GM10266 (cell line): ENCODE results near the gene FOXR2.

Source experiments
- DNase-seq: peaks from one replicate; pipeline ENCODE4 v3.0.0; 2012; ENCODE audit errors: extremely low spot score
- TF ChIP-seq, protein P1 (sequence below): IDR thresholded peaks from 2 replicates; pipeline ENCODE4 v1.5.1; 2012; ENCODE audit warnings: mild to moderate bottlenecking, low read depth; ENCODE audit not compliant: control insufficient read depth, insufficient read depth; ENCODE audit errors: missing control alignments

The FOXR2 gene, protein sequence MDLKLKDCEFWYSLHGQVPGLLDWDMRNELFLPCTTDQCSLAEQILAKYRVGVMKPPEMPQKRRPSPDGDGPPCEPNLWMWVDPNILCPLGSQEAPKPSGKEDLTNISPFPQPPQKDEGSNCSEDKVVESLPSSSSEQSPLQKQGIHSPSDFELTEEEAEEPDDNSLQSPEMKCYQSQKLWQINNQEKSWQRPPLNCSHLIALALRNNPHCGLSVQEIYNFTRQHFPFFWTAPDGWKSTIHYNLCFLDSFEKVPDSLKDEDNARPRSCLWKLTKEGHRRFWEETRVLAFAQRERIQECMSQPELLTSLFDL

GRCh38 chrX:55623100-55623499 lies at the start of gene FOXR2:
TSS of gene FOXR2 (plus strand) at chrX:55623400. CDS start at chrX:55623712, 312 bp downstream.
- TF ChIP-seq, protein P1, sequence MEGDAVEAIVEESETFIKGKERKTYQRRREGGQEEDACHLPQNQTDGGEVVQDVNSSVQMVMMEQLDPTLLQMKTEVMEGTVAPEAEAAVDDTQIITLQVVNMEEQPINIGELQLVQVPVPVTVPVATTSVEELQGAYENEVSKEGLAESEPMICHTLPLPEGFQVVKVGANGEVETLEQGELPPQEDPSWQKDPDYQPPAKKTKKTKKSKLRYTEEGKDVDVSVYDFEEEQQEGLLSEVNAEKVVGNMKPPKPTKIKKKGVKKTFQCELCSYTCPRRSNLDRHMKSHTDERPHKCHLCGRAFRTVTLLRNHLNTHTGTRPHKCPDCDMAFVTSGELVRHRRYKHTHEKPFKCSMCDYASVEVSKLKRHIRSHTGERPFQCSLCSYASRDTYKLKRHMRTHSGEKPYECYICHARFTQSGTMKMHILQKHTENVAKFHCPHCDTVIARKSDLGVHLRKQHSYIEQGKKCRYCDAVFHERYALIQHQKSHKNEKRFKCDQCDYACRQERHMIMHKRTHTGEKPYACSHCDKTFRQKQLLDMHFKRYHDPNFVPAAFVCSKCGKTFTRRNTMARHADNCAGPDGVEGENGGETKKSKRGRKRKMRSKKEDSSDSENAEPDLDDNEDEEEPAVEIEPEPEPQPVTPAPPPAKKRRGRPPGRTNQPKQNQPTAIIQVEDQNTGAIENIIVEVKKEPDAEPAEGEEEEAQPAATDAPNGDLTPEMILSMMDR, result no peak
- DNase-seq, result no peak

DNA sequence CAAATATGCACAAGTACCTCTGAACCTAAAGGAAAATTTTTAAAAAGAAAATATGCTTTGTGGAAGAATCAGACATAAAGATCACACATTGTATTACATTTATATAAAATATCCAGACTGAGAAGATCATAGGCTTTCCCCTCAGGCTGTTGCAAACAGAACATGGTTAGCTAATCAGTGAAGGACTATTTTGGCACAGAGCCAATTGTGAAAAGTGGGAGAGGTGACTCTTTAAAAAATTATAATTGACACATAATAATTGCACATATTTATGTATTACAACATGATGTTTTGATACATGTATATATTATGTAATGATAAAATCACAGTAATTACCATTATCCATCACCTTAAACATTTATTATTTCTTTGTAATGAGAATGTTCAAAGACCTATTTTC lies 44.1 kb upstream of the FOXR2 start:
- no peak for DNase-seq
- TF ChIP-seq, protein P1, result no peak

DNA sequence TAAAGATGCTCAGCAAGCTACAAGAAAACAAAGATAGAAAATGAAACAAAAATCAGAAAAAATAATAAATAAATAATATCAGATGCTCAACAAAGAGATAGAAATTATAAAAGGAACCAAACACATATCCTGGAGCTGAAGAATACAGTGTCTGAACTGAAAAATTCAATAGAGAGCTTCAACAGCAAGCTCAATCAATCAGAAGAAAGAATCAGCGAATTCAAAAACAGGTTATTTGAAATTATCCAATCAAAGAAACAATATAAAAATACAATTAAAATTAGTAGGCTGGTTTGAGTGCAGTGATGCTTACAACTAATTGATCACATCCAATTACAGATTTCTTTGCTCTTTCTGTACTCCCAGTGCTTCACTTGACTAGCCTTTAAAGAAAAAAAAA lies 40.8 kb upstream of the FOXR2 start:
- no peak for DNase-seq
- TF ChIP-seq, protein P1, result no peak

- TF ChIP-seq, protein P1, result no peak
- no peak for DNase-seq
Observed at GRCh38 chrX:55593296-55593695, 29.9 kb upstream of the FOXR2 start.

DNA sequence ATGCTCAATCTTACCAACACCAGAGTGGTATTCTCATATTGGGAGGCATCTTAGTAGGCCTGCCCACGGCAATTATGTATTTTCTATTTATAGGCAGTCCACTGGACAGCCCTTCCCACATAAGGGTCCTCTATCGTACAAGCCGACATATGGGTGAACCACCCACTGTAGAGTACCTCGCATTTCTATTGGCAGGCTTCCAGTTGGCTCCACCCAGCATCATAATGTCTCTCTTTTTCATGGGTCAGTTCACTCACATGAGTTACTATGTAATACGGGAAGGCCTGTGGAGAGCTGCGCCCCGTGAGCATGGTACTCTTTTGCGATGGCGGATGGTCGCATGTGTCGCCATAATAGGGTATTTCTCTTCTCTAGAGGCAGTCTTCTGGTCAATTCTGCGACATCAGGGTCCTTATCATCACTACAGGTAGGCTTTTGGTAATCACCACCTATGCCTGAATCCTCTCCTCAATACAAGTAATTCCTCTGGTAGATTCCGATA lies 29.4 kb upstream of the FOXR2 start:
- TF ChIP-seq, protein P1, result no peak
- DNase-seq, result no peak

DNA sequence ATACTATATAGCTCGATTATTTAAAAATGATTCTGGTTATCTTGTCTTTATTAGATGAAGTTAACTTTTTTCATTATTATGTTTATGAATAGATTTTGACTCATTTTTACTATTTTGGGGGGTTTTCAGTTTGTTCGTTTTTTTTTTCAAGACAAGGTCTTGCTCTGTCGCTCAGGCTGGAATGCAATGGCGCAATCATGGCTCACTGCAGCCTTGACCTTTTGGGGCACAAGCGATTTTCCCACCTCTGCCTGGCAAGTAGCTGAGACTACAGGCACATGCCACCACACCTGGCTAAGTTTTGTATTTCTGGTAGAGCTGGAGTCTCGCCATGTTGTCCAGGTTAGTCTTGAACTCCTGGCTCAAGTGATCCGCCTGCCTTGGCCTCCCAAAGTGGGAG lies 24.9 kb upstream of the FOXR2 start:
- TF ChIP-seq, protein P1, result no peak
- DNase-seq, result no peak

DNA sequence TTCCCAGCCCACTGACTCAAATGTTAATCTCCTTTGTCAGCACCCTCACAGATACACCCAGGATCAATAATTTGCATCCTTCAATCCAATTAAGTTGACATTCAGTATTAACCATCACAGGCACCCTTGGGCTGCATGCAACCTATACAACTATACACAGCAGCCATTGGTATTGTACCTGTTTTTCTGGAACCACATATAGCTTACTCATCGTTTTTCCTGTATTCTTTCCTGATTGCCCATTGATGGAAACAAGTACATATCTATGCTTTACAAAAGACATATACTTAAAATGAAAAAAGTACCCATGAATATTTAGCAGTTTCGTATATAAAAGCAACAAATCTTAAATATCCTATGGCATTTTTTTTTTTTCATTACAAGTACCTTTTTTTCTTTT lies 3.7 kb upstream of the FOXR2 start:
- TF ChIP-seq, protein P1, result no peak
- DNase-seq, result no peak
